Activated T-cell treated with anti-CD3 and anti-CD28 coated beads for 1 hour (primary cell): ENCODE measurements around the gene GNGT1.

Source experiments
- DNase-seq: peaks from one replicate; pipeline ENCODE4 v3.0.0-alpha.2; 2020; ENCODE audit warnings: low read depth

Gene GNGT1

DNA sequence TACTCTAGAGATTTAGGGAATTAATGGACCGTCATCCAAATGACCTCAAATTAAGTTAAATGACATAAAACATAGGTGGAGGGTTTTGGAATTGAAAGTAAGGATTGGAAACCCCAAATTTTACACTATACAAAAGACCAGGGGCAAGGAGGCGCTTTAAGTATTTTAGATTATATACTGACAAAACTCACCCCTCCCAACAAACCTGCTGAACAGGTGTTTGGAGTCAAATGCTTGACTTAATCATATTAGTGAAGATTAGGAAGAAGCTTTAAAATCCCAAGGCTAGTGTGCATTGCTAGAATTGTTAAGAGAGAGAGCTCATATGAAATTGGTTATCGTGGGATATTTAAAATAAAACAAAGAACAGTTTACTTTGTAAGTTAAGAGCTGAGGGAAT, at the start of gene GNGT1:
GNGT1 (plus strand) TSS at position 301 of the 400 bp plus-strand sequence. CDS start 180 bp downstream, outside the sequence.
- no peak for DNase-seq

DNA sequence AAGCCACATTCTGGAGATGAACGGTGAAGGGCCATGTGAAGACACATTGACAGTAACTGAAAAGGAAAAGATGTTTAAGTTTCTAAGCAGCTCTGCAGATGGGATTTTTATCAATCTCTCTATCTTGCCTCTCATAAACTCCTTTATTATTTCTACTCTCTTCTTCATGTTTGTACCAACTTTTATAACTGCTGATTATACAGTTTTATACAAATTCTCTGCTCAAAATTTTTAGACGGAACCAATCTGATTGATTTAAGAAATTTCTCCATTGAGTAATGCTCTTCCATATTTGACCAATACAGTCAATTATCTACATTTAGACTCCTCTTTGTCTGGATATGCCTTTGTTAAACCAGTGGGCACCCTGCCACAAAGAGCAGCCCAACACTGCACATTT, 47.5 kb upstream of the GNGT1 start:
- no peak for DNase-seq

DNA sequence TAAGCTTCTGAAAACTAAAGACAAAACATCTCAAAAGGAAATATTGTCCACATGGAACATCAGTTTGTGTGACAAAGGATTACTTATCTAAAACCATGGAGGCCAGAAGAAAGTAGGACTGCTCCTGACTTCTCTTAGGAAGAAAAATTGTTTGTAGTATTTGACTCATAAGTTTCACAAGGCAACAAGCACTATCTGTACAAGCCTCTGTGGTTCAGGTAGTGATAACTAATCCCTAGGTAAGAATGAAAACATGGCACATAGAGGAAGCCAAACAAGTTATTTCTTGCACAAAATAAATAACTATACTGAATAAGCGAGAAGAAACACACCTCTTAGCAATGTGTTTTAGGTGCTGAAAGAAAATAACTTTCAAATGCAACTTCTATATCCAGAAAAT, 46.1 kb upstream of the GNGT1 start:
- DNase-seq = no peak

DNA sequence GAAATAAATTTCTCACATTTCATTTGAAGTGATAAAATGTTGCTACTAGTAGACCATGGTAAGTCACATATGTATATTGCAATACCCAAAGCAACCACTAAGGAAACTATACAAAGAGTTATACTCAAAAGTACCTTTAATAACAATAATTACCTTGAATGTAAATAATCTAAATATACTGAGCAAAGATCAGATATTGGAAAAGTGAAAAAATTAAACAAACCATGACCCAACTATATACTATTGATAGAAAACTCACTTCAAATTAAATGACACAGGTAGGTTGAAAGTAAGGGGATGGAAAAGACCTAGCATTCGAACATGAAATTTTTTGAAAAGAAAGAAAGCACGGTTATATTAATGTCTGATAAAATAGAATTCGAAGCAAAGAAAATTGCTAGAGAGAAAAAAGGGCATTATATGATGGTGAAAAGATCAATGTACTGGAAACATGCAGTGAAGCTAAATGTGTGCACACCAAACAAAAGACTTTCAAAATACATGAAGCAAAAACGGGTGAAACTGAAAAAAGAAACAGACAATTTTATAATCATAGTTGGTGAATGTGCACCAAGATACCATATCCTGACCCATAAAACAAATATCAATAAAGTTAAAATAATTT, 44.9 kb upstream of the GNGT1 start:
- DNase-seq = no peak

DNA sequence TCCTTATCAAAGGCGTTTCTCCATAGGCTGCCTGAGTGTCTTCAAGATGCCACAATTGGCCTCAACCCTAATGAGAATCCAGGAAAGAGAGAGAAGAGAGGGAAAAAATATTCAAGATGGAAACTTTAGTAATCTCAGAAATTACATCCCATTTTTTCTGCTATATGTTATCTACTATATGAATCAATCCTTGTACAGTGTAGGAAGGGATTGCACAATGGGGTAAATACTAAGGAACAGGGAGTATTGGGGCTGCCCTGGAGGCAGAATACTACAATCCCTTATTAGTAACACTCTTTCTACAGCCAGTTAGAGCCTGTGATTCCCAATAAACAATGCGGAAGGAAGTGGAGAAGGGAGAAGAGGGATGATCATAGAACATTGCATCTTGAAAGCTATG, 43.7 kb upstream of the GNGT1 start:
- no peak for DNase-seq

DNA sequence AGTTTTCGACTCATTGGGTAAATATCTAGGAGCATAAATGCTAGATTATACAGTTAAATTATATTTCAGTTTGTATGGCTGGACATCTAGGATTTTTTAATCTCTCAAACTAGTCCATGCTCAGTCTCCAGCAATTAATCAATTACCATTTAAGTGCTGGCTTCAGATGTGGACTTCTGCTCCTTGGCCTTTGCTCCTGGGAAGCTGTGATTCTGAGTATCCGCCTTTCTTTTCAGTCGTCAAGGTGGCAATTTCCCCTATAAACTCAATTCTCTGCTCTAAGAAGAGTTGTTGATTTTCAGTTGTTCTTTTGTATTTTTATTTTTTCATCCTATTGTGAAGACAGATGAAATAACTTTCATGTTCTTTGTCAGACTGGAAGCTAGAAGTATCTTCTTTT, 39.5 kb upstream of the GNGT1 start:
- no peak for DNase-seq

DNA sequence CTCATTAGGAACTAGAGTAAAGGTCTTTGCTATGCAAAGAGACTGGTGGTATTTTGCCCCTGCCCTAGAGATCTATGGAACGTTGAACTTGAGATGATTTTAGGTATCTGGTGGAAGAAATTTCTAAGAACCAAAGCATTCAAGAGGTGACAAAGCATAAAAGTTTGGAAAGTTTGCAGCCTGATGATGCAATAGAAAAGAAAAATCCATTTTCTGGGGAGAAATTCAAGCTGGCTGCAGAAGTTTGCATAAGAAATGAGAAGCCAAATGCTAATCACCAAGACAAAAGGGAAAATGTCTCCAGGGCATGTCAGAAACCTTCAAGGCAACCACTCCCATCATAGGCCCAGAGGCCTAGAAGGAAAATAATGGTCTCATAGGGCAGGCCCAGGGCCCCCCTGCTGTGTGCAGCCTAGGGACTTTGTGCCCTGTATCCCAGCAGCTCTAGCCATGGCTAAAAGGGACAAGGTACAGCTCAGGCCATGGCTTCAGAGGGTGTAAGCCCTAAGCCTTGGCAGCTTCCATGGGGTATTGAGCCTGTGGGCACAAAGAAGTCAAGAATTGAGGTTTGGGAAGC, 32.3 kb upstream of the GNGT1 start:
- DNase-seq = no peak

DNA sequence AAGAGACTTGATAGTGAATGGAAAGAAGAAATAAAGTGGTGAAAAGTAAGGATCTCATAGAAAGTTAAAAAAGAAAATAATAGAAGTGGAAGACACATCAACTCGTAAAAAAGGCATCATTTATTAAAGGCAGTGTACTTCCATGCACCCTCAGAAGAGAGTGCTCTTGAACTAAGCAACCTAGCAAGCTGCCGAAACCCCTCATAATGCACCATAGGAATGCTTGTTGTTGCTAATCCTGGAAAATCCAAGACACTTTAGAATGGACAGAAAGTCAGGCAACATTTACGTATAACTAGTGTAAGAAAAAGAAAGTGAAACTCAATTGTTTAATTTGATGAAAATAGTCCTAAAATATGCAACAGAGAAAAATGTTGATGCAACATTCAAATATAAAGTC, 28.6 kb upstream of the GNGT1 start:
- DNase-seq = no peak

DNA sequence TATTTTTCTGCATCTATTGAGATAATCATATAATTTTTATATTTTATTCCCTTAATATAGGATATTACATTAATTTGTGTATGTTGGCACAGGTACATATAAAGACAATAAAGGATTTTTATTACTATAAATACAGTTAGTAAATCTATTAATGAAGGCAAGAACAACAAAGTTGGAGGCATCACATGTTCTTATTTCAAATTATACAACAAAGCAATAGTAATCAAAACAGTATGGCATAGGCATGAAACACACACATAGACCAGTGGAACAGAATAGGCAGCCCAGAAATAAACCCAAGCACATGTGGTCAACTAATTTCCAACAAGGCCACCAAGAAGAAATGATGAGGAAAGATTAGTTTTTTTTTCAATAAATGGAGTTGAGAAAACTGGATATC, 27.0 kb upstream of the GNGT1 start:
- DNase-seq = no peak

DNA sequence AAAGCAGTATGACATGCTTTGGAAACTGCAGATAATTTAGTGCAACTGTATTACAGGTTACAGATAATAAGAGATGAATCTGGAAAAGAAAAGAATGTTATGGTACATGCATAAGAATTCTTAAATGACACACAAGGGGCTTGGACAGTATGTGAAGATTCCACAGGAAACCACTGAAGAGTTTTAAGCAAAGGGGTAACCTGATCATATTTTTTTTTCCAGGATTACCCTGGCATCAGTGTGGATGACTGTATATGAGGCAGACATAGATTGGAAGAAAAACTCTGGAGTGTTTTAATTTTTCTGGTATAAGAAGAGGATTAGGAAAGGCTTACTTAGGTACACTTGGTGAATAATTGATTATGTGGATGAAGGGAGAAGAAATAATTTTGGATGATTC, 23.9 kb upstream of the GNGT1 start:
- DNase-seq = no peak

DNA sequence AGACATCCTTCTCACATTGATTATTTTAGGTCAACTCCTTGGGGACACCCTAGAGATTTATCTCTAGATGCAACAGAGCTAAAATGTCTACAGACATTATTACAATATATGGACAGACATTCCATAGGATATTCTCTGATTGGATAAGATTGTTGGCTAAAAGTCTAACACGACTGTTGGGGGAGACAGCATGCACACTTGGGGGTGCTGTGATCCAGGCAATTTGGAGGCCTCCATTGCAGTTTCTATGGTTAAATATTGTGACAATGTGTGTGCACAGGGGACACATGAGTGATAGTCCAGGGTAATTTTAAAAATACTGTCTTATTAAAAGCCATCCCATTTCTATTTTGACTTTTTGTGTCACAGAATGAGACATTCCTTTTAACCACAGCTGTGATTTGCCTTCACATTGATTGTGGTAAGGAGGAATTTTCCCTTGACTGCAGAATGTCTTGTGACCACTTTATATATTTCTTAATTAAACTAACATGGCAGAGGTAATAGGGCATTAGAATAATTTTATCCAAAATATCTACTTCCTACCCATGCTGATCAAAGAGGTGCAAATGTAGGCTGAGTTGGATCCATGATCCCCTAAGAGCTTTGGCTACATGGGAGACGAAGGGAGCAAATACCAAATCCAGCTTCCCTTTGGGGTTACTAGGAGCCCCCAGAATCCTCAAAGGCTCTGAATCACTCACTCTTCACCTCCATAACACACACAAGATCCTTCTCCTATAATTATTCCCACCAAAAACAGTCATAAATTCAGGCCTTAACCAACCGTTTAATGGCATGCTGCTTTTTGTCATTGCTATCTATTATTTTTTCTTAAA, 23.1 kb upstream of the GNGT1 start:
- DNase-seq = no peak

DNA sequence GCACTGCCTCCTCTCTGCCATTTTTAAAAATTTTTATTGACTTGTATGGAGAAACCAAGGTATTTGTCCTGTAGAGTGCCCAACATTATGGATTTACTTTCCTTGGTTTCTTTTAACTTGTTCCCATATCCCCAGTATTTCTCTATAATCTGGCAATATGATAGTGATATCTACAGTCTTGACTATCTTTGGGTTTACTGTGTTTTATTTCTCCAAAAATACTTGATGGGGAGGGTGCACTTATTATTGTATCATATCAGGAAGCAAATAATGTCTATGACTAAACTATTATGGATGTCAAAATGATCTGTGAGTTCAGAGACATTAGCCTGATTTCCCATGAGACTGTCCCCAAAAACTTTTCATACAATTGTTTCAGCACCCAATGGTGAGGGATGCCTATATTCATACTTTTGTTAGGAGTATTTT, 22.4 kb upstream of the GNGT1 start:
- no peak for DNase-seq

DNA sequence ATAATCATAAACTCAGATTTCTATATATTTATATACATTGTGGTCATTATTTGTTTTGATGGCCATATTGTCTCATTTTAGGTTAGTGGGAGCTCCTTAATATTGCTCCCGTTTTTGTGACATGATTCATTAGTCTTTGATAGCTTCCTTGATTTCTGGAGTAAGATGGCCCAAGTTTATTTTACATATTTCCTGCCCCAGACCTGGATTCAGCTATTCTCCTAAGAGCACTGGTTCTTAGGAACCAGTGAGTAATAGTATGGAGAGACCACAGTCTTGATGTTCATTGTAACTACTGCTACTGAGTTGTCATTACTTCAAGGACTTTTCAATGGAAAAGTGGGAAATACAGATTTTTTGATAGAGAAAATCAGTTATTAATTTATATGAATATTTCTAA, 21.8 kb upstream of the GNGT1 start:
- no peak for DNase-seq

DNA sequence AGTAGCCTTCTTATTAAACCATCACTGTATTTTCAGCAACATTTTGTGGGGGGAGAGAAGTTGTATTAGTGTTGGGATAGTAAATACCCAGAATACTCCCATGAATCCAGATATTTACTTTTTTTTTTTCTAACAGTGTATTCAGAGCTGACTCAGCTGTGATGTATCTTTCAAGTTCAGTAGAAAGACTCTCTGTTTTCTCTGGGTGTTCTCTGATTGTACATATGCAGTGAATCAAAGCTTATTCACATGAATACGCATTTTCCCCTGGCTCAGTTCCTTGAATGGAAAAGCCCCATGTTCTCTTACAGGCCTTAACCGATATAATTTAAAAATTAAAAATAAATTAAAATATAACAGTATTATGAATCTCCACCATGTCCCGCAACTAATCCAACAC, 17.1 kb upstream of the GNGT1 start:
- DNase-seq = no peak

DNA sequence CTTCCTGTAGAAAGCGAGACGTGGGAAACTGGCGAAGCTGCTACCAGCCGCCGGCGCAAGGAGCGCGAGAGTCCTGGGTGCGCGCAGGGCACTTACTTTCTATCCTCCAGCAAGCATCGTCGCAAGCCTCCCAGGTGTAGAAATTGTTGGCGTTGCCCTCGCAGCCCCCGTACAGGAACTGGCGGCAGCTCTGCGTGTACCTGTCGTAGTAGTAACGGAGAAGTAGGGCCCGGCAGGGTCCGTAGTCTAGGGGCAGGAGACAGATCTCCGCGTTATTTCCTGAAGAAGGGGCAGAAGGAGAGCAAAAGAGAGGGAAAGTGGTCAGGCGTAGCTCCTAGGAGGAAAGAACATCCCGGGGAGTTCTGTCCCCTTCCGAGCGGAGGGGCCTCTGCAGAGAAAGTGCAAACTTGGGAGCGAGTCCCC, 16.3 kb upstream of the GNGT1 start:
- DNase-seq = no peak

DNA sequence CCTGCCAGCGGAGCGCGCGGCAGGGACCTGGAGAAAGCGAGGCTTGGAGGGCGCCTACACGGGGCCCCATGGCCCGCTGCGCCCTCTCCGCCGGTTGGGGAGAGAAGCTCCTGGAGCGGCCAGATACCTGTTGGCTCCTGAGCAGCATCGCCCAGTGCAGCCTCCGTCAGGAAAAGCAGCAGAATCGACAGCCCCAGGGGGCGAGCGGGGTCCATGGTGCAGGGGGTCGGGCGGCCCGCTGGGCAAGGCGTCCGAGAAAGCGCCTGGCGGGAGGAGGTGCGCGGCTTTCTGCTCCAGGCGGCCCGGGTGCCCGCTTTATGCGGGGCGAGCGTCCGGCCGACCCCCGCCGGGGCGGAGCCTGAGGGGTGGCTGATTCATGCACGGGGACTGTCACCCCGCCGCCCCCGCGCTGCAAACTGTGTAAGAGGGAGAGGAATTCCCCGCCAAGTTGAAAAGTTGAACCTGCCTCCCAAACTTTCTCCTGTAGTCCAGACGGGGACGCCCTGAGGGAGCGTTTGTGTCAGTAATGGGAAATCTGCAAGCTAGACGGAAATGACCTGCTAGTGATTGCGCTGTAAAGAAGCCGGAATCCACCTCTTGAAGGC, 15.8 kb upstream of the GNGT1 start, which contains the start of gene TFPI2:
TFPI2 (minus strand) TSS at position 290 of the 605 bp plus-strand sequence; CDS start at position 215, 75 bp downstream.
- DNase-seq = no peak

DNA sequence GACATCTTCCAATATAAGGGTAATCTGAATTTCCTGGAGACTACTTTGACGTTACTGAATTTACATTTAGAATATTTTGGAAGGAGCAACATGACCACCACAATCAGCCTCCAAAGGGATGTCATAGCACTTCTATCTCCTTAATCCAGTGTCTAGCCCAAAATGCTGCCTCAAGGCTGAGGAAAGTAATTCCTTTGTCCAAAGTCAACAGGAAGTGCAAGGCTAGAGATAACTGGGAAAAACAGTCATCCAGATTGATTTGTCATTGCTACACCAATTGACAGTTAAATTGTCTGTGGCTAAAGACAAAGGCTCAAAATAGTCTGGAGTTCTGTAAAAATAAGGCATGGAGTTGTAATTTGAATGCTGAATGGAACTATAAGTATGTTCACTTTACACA, 11.9 kb upstream of the GNGT1 start:
- no peak for DNase-seq

DNA sequence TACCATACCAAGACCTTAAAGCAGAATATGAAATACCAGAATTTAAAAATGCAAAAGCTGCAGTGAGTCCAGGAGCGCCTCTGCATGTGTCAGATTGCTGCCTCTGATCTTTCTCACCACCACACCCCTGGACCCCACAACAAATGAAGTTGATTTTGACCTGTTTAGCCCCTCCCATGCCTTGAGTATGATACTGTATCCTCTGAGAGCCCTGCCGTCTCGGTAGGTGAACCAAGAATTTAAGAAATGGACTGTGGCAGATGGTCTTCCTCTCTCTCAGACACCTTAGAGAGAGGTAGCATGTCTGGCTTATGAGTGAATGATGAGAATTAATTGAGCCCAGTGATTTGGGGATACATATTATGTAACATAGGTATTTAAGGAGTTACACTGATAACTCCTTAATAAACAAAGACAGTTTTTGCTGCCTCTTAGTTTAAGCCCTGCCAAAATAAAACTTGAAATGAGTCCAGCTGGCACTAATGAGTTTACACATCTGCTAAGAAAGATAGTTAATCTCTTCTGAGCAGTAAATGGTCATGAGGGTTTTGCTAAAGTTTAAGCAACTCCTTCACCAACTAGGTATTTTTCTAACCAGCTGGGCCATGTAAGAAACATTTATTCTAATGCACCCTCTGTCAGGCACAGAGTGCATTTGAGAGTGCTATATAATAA, 11.3 kb upstream of the GNGT1 start:
- no peak for DNase-seq

DNA sequence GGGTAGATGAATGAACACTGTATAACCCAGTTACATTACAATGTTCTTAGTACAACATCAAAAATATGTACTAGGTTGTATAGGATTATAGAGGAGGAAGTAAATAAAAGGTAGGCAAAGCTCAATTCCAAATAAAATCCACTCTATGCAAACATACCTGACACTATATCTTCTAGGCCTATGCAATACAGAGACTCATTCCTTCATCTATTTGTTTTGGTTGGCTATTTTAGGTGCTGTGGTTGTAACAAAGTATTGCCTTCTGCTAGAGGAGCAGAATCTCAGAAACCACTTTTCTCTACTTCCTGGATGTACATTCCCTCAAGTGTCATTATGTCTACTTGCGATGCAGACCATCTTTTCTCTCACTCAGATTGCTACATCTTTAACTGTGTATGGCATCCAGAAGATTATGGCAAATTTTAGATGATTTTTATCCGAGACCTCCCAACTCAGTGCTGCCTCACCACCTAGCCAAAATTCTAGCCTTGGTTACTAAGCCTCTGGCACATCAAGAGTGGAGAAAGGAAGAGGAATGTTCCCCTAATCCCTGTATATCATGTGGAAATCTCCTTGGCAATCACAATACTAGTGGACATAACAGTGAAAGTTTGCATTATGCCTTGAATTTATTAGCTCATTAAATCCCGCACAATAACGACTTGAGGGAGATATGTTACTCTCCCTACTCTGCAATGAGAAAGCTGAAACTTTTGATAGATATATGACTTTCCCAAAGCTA, 10.3 kb upstream of the GNGT1 start:
- DNase-seq = no peak

DNA sequence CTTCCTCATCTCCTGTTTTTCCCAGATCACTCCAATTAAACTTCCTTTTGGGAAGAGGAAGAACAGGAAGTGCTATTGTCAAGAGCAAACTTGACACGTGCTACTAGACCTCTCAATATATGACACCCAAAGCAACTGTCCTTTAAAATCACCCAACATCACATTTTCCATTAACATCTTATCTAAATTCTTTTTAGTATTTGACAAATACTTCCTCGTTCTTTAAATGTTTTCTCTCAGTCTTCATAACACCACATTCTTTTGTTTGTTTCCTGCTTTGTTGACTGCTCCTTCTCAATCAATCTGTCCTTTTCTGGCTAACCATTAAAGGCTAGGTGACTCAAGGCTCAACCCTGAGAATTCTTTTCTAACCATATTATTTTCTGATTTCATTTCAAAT, 8.7 kb upstream of the GNGT1 start:
- DNase-seq = no peak

DNA sequence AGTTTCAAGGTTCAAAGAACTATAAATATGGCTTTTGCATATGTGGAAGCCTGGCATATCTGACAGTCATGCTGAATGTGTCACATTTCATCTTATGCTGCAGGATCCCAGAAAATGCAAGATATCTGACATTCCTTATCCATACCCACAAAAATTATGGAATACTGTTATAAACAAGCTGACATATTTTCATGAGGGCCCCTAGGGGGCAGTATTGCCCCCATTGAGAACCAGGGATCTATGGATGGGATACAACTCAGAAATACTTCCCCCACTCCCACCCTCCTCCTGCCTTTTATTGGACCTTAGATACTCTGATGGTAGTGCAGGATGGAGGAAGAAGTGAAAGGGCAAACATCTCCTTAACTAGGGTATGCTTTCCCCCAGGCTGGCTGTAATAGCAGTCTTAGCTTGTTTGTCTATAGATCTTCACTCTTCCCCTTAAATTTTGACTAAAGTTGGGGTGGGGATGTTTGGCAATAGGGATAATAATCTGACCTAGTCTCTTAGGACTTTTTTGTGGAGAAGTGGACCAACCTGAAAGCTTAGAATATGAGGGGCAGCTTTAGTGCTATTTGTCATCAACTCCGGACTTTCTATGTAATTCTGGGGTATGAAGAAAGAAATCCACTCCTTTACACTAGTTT, 3.5 kb upstream of the GNGT1 start:
- DNase-seq = no peak
